Body of pancreas (tissue), 4 donors: ENCODE results near the gene SCEL.

Experiments used
- CTCF ChIP-seq, 7 experiments: fragments of 450-650 bp in 4 of 7; fragments of 200-600 bp in 3 of 7; sonication (generic) in 3 of 7; IDR thresholded peaks; one replicate each; pipeline ENCODE4 v1.5.1; 2016 to 2019; ENCODE audit warnings: antibody characterized with exemption in 7 of 7
- POLR2A ChIP-seq, 3 donors: fragments of 450-650 bp; IDR thresholded peaks; one replicate each; pipeline ENCODE4 v1.6.1; 2016; ENCODE audit warnings: antibody characterized with exemption in 3 of 3, mild to moderate bottlenecking in 2 of 3

GRCh38 chr13:77528414-77528813, 7.1 kb upstream of the SCEL start:
- TF ChIP-seq CTCF (IDR thresholded peaks at IDR 0.05) (no peak), POLR2A (IDR thresholded peaks at IDR 0.05) (no peak)
